A549 (cell line): ENCODE results near the gene ANKRD11. TPM values are rescaled to one million over a fixed set of nuclear protein-coding genes. Genes with fewer than 3 reads are reported as not detected.

Experiments
- ATAC-seq, 2 experiments: fragments of 200-7000 bp in 1 of 2; fragments of >200 bp in 1 of 2; cut with Nextera tagmentation in 1 of 2; cut with Tn5 transposase in 1 of 2; 3 replicates each; pipeline versions ENCODE4 v1.8.0 to v1.9.1; 2018 to 2020; ENCODE audit warnings: mild to moderate bottlenecking in 1 of 2, moderate library complexity in 1 of 2
- CTCF ChIA-PET: fragments of 300-600 bp; sonication (Branson Sonifier 250); formaldehyde crosslinking; extraction: SDS; loops from one replicate; lab custom pipeline; 2021; ENCODE audit warnings: antibody characterized with exemption, inconsistent platforms; lab: Yijun Ruan, JAX
- POLR2A ChIA-PET: fragments of 350-600 bp; formaldehyde crosslinking; extraction: SDS; loops from one replicate; lab custom pipeline; 2021; ENCODE audit warnings: antibody characterized with exemption, inconsistent platforms; lab: Yijun Ruan, JAX
- DNase-seq, 2 experiments: peaks; one replicate each; pipeline versions ENCODE4 v3.0.0 to v3.0.0-alpha.2; 2011 to 2016; ENCODE audit warnings: low read depth in 1 of 2, low spot score in 1 of 2
- FAIRE-seq: peaks from 2 replicates; lab custom pipeline; 2011; peaks lifted over from hg19 to GRCh38; lab: Jason Lieb, UNC
- H3K27ac ChIP-seq, 2 experiments: fragments of >200 bp; sonication (Bioruptor Twin); formaldehyde crosslinking; 3 replicates each; pipeline ENCODE4 v1.5.1; 2016 to 2017
- H3K4me1 ChIP-seq: fragments of >200 bp; sonication (Bioruptor Twin); formaldehyde crosslinking; 3 replicates; pipeline ENCODE4 v1.6.1; 2016
- H3K4me2 ChIP-seq: fragments of >200 bp; sonication (Bioruptor Twin); formaldehyde crosslinking; 3 replicates; pipeline ENCODE4 v1.6.1; 2016
- H3K4me3 ChIP-seq: fragments of >200 bp; sonication (Bioruptor Twin); formaldehyde crosslinking; 3 replicates; pipeline ENCODE4 v1.5.1; 2016
- H3K9me3 ChIP-seq: fragments of >200 bp; sonication (Bioruptor Twin); formaldehyde crosslinking; 3 replicates; pipeline ENCODE4 v1.6.1; 2016
- CBX2 ChIP-seq: fragments of 200-600 bp; sonication (generic); IDR thresholded peaks from 2 replicates; pipeline ENCODE4 v1.6.1; 2016; ENCODE audit warnings: low read depth, mild to moderate bottlenecking, borderline replicate concordance
- CBX8 ChIP-seq: fragments of 200-600 bp; sonication (generic); IDR thresholded peaks from 2 replicates; pipeline ENCODE4 v1.6.1; 2016
- CEBPB ChIP-seq, 2 experiments: fragments of >200 bp in 1 of 2; sonication (Bioruptor Twin) in 1 of 2; formaldehyde crosslinking in 1 of 2; IDR thresholded peaks; 2 replicates each; pipeline ENCODE4 v1.6.1; 2012 to 2016
- CHD2 ChIP-seq: fragments of 150-350 bp; IDR thresholded peaks from 2 replicates; pipeline ENCODE4 v1.6.1; 2014; ENCODE audit warnings: low read length; ENCODE audit not compliant: partially characterized antibody
- CHD4 ChIP-seq: fragments of 200-600 bp; sonication (generic); IDR thresholded peaks from 2 replicates; pipeline ENCODE4 v1.6.1; 2016; ENCODE audit warnings: antibody characterized with exemption, mild to moderate bottlenecking, borderline replicate concordance
- ESRRA ChIP-seq: fragments of 150-350 bp; IDR thresholded peaks from 2 replicates; pipeline ENCODE4 v1.6.1; 2014; ENCODE audit warnings: mild to moderate bottlenecking, low read length, borderline replicate concordance
- FOSB ChIP-seq: fragments of 250-450 bp; sonication (Bioruptor Pico); IDR thresholded peaks from 2 replicates; pipeline ENCODE4 v1.5.0; 2020; ENCODE audit warnings: mild to moderate bottlenecking, moderate library complexity
- FOSL2 ChIP-seq, 2 experiments: fragments of 450-650 bp in 1 of 2; fragments of >200 bp in 1 of 2; sonication (Bioruptor Twin) in 1 of 2; formaldehyde crosslinking; IDR thresholded peaks; 2 replicates each; pipeline versions ENCODE4 v1.5.0 to v1.6.1; 2016 to 2020; ENCODE audit warnings: mild to moderate bottlenecking in 1 of 2, moderate library complexity in 1 of 2
- HOXB13 ChIP-seq: fragments of 250-450 bp; sonication (Bioruptor Pico); IDR thresholded peaks from 2 replicates; pipeline ENCODE4 v1.5.0; 2020; ENCODE audit warnings: low read depth, mild to moderate bottlenecking, moderate library complexity
- HOXB5 ChIP-seq: fragments of 250-450 bp; sonication (Bioruptor Pico); IDR thresholded peaks from 2 replicates; pipeline ENCODE4 v1.5.0; 2020; ENCODE audit warnings: mild to moderate bottlenecking, moderate library complexity
- KDM5A ChIP-seq: fragments of 200-600 bp; sonication (generic); IDR thresholded peaks from 2 replicates; pipeline ENCODE4 v1.6.1; 2016; ENCODE audit warnings: antibody characterized with exemption, mild to moderate bottlenecking
- PHF8 ChIP-seq: fragments of 200-600 bp; sonication (generic); IDR thresholded peaks from 2 replicates; pipeline ENCODE4 v1.6.1; 2016; ENCODE audit warnings: low read depth, mild to moderate bottlenecking, antibody characterized with exemption, moderate library complexity, borderline replicate concordance
- RCOR1 ChIP-seq: fragments of 150-350 bp; IDR thresholded peaks from 2 replicates; pipeline ENCODE4 v1.6.1; 2014; ENCODE audit warnings: antibody characterized with exemption, low read length, low read depth
- RNF2 ChIP-seq: fragments of 200-600 bp; sonication (generic); IDR thresholded peaks from 2 replicates; pipeline ENCODE4 v1.6.1; 2016; ENCODE audit warnings: low read depth, mild to moderate bottlenecking, antibody characterized with exemption, moderate library complexity, borderline replicate concordance
- SMC3 ChIP-seq: fragments of >200 bp; sonication (Bioruptor Twin); formaldehyde crosslinking; IDR thresholded peaks from 3 replicates; pipeline ENCODE4 v1.6.1; 2018; ENCODE audit warnings: inconsistent platforms
- TFCP2L1 ChIP-seq: fragments of 250-450 bp; sonication (Bioruptor Pico); IDR thresholded peaks from 2 replicates; pipeline ENCODE4 v1.5.0; 2021; ENCODE audit warnings: mild to moderate bottlenecking
- TP53 ChIP-seq: fragments of 250-450 bp; sonication (Bioruptor Pico); IDR thresholded peaks from 2 replicates; pipeline ENCODE4 v1.5.0; 2021; ENCODE audit warnings: mild to moderate bottlenecking, moderate library complexity
- WGBS: methylation state at CpG from one replicate; pipeline ENCODE4 v1.1.6; 2017; ENCODE audit errors: missing lambda C conversion rate; 5-methylcytosine and 5-hydroxymethylcytosine counted together
- polyA plus RNA-seq, 4 experiments: library from polyadenylated mRNA; depleted of rRNA in 3 of 4; stranded (reverse); fragments of >200 nt; fragmentation: RNase III in 1 of 4; extraction: RNeasy Plus Mini Kit Qiagen cat#74134 plus additional on column Dnase treatment in 1 of 4; gene quantifications; 2 replicates in 3 of 4; 3 replicates in 1 of 4; pipeline ENCODE4 v1.2.3, GENCODE V29; 2011 to 2017
- TF ChIP-seq, protein P1 (sequence below): IDR thresholded peaks from 2 replicates; pipeline ENCODE4 v1.6.1; 2012; ENCODE audit warnings: low read depth, borderline replicate concordance
- TF ChIP-seq, protein P2 (sequence below): fragments of 150-350 bp; IDR thresholded peaks from 2 replicates; pipeline ENCODE4 v1.6.1; 2014; ENCODE audit warnings: low read depth, mild to moderate bottlenecking, low read length

ANKRD11 gene
- polyA plus RNA-seq, 2 of the 4 experiments (the other 2 are of a cell fraction) = 53.6 to 54.9 TPM

DNA sequence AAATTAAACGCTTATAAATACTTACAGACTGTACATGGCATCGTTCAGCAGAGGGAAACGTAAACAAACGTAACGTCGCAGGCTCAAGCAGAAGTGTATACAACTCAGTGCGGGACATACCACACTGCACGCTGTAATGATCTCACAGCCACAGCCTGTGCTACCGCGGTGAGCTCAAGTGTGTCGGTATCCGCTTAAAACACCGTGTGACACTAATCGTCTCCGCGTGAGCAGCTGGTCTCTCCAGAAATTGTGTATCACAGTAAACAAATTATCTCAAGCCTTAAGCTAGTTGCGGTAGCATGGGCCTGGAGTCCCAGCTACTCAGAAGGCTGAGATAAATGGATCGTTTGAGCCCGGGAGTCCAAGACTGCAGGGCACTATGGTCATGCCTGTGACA lies 115.3 kb downstream of the ANKRD11 start:
- peaks cover 13% of the 10 kb centered on the region; the same call in 1 of the 3 replicates for H3K9me3 ChIP-seq

DNA sequence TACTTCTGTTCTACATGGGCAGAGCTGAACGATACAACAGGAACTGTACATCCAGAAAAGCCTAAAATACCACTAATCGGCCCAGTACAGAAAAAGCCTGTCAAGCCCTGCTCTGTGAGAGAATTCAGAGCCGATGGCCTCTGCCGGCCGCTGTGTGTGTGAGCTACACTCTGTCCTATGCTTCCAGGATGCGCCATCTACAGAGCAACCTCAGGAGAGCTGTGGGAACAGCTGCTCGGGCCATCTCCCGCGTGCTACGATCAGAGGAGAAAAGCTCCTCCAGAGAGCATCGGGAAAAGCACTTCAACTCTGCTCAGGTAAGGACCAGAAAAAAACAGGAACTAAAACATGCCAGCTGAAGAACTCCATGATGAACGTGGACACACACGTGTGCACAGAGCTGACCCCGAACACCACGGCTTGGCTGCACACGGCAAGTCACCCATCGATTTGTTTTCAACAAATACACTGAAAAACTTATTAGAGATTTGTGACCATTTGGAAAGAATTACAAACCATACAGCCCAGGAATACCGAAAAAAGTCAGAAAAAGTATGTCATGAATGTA lies 115.9 kb downstream of the ANKRD11 start:
- Histone ChIP-seq H3K9me3 (peaks cover 13% of the 10 kb centered on the region; the same call in 1 of the 3 replicates), H3K4me1 (peaks cover 19% of the 10 kb centered on the region), H3K4me3 (no peak overlapping the region), H3K4me2 (no peak overlapping the region), H3K27ac (no peak overlapping the region)
- ATAC-seq (no peak), FAIRE-seq (no peak), DNase-seq (peak in 1 of 2 experiments; percentile 31)
- 90% methylated on average over 18 of the region's 18 CpGs for WGBS
- CTCF ChIA-PET = interaction anchor here (0.7 to 1.0 kb wide), 2 partner anchors 14 to 134 kb away, joined by 3 to 4 read pairs; no protein-coding TSS in a partner anchor
- TF ChIP-seq TP53 (CRISPR knock-in tag) (no peak), SMC3 (no peak), CHD4 (no peak)
- POLR2A ChIA-PET = no interaction called here

More for the DNA sequence above, 115.3 kb downstream of the ANKRD11 start:
- H3K4me1 ChIP-seq = peaks cover 13% of the 10 kb centered on the region
- FAIRE-seq (no peak), ATAC-seq (no peak), DNase-seq (no peak)
- no peak overlapping the region for H3K27ac ChIP-seq
- ChIA-PET POLR2A (no interaction called here), CTCF (interaction anchor here (0.6 to 0.7 kb wide), 2 partner anchors 15 to 71 kb away, joined by 3 to 4 read pairs; no protein-coding TSS in a partner anchor)
- WGBS = 94% methylated on average over 19 of the region's 19 CpGs
- H3K4me2 ChIP-seq = no peak overlapping the region
- no peak overlapping the region for H3K4me3 ChIP-seq
- no peak for TF ChIP-seq RNF2
- no peak for TF ChIP-seq CBX8
- TF ChIP-seq, all 56 proteins: peak for 0

DNA sequence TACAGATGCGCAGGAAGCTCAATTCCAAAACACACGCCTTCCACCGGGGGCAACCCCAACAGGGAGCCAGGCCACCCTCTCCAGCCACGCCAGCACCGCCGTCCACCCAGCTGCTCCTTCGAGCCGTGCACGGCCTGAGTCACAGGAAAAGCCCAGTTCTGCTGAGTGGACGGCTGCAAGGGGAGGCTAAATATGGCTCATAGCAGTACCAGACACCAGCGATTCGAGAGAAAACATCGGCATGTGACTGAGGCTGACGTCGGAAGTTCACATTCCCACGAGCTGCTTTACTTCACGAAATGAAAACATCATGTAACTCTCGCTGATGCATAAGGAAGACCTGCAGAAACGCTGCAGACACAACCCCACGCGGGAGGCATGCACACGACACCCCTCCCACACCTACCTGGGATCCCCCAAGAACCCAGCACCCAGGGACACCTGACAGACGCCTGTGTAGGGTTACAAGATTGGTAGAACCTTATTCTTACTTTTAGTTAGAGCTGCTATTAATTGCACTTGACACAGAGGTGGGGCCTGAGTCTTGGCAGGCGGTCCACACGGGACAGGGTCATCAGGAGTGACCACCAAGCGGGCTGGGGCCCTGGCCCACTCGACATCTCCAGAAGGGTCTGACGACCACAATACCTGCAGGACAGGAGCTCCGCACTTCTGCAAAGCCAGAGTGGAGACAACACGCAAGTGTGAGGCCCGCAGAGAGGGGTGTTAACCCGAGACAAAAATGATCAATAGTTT lies 116.8 kb downstream of the ANKRD11 start:
- DNase-seq (no peak), ATAC-seq (no peak; a peak in 1 of 6 replicates), FAIRE-seq (no peak)
- Histone ChIP-seq H3K9me3 (peaks cover 13% of the 10 kb centered on the region; the same call in 1 of the 3 replicates), H3K4me2 (no peak overlapping the region), H3K4me3 (no peak overlapping the region), H3K27ac (no peak overlapping the region), H3K4me1 (peaks cover 26% of the 10 kb centered on the region)
- 88% methylated on average over 32 of the region's 32 CpGs for whole genome bisulfite sequencing
- ChIA-PET CTCF (interaction anchor here (0.9 to 1.3 kb wide), 3 partner anchors 31 to 133 kb away, joined by 3 read pairs; no protein-coding TSS in a partner anchor), POLR2A (no interaction called here)
- TF ChIP-seq, protein P1, sequence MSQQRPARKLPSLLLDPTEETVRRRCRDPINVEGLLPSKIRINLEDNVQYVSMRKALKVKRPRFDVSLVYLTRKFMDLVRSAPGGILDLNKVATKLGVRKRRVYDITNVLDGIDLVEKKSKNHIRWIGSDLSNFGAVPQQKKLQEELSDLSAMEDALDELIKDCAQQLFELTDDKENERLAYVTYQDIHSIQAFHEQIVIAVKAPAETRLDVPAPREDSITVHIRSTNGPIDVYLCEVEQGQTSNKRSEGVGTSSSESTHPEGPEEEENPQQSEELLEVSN = no peak
- TF ChIP-seq CBX8 (no peak), PHF8 (no peak), HOXB5 (CRISPR knock-in tag) (no peak), FOSB (CRISPR knock-in tag) (no peak), FOSL2 (IDR thresholded peaks at IDR 0.05) (no peak), FOSL2 (CRISPR knock-in tag; IDR thresholded peaks at IDR 0.05) (no peak), TFCP2L1 (CRISPR knock-in tag) (no peak), CBX2 (no peak), RCOR1 (no peak), KDM5A (no peak), HOXB13 (CRISPR knock-in tag) (no peak), CEBPB (IDR thresholded peaks at IDR 0.05) (no peak), CHD2 (no peak), ESRRA (no peak)
- TF ChIP-seq, protein P2, sequence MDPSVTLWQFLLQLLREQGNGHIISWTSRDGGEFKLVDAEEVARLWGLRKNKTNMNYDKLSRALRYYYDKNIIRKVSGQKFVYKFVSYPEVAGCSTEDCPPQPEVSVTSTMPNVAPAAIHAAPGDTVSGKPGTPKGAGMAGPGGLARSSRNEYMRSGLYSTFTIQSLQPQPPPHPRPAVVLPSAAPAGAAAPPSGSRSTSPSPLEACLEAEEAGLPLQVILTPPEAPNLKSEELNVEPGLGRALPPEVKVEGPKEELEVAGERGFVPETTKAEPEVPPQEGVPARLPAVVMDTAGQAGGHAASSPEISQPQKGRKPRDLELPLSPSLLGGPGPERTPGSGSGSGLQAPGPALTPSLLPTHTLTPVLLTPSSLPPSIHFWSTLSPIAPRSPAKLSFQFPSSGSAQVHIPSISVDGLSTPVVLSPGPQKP = no peak
- TF ChIP-seq, all 56 proteins: peak for 0
